ENCODE data around the gene ATG13. TPM values are rescaled to one million over a fixed set of nuclear protein-coding genes. Genes with fewer than 3 reads are reported as not detected.

Gene ATG13
- total RNA-seq, 2 experiments from 2014 or later = 70.4 to 72.1 TPM

DNA sequence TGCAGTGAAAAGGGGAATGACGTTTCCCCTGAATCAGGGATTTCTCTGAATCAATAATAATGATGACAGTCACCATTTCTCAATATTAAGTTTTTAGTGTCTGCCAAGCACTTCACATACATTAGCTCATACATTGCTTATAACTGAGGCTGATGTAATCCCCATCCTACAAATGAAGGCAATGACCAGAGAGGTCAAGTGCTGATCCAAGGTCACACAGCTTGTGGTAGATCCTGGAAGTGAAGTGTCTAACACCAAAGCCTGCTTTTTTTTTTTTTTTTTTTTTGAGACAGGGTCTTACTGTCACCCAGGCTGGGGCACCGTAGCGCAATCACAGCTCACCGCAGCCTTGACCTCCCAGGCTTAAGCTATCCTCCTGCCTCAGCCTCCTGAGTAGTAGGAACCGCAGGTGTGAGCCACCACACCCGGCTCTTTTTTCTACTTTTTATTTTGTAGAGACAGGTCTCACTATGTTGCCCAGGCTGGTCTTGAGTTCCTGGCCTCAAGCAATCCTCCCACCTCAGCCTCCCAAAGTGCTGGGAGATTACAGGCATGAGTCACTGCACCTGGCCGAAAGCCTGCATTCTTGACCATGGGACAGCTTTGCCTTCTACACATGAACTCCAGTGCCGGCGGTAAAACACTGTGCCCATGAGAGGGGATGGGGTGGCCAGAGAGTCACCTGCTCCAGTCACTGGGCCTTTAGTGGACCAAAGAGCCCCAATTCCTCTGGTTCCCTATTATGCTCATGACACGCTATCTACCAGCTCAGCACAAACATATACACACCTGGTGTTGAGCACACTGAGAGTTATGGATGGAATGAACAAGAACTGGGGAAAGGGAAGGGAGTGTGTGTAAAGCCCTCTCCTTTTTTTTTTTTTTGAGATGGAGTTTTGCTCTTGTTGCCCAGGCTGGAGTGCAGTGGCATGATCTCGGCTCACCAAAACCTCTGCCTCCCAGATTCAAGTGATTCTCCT is 65.7 kb downstream of the ATG13 start:
- ChIA-PET POLR2A (interaction anchor here (0.7 to 3.3 kb wide), 3 partner anchors 12 to 159 kb away, joined by 3 to 11 read pairs (median 8); partner anchors contain the start of genes ARHGAP1 and ZNF408), CTCF (interaction anchor here (0.6 kb wide), 1 partner anchor 84 kb away, joined by 3 read pairs; no protein-coding TSS in a partner anchor)
- Mint-ChIP-seq H3K36me3 (ENCODE audit: low read depth) (peaks cover 47% of the 10 kb centered on the region), H3K4me3 (no peak overlapping the region), H3K4me1 (peaks cover 2% of the 10 kb centered on the region), H3K27me3 (no peaks in the 10 kb centered on the region), H3K27ac (no peak overlapping the region), H3K9me3 (no peaks in the 10 kb centered on the region)
- DNase-seq = no peak

DNA sequence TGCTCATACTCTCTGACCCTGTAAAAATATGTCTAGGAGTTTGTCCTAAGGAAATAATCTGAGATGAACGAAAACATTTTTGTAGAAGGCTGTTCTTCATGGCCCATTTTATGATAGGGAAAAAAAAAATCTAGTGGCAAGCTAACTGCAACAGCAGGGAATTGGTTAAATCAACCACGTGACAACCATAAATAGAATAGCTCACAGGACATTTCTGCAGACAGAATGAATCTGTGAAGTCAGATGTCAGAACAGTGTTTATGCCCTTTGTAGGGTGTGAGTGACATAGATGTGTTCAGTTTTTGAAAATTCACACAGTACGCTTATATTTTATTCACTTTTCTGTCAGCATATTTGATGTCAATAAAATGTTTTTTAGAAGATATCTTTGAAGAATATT is 67.0 kb downstream of the ATG13 start:
- Mint-ChIP-seq H3K27ac (no peak overlapping the region), H3K9me3 (no peaks in the 10 kb centered on the region), H3K36me3 (ENCODE audit: low read depth) (peaks cover 42% of the 10 kb centered on the region), H3K4me3 (no peak overlapping the region), H3K4me1 (peaks cover 2% of the 10 kb centered on the region), H3K27me3 (no peaks in the 10 kb centered on the region)
- ChIA-PET CTCF (no interaction called here), POLR2A (interaction anchor here (2.2 kb wide), 1 partner anchor 17 kb away, joined by 8 read pairs; the partner anchor contains the start of genes ARHGAP1 and ZNF408)
- DNase-seq = no peak

DNA sequence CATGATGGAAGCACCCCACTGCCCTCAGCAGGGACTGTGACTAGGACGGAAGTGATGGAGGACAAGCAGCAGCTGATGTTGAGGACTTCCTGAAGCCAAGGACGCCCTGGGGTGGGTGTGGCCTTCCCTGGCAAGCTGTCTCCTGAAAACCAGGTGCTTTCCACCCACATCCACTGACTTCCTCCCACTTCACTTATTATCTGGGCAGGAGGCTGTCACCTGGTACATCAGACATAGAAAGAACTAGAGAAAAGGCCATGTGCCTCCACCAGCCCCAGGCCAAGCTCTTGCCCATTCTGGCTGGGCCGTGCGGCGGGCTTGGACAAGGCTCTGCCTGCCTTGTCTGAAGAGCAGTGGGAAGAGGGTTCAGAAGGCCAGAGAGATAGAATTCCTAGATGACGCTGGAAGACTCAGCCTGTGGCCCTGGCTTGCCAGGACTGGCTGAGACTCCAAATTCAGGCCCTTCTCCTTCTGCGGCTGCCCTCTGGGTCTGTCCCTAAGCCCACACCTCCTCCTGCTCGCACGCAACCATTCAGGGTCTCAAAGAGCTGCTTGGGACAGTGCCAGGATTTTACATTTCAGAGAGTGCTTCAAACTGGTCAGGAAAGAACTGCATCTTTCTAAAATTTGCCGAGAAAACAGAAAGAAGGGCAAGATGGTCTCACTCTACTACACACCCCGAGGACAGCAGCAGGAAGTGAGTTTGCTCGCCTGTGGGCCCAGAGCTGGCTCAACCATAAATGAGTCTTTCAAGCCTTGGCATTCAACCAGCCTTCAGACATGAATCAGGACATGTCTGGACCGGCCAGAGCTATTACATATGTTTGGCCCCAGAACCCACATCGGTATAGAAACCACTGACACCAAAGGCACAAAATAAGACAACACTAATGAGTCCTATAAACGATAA is 69.8 kb downstream of the ATG13 start:
- Mint-ChIP-seq H3K4me1 (peaks cover 6% of the 10 kb centered on the region), H3K36me3 (ENCODE audit: low read depth) (peaks cover 44% of the 10 kb centered on the region), H3K27me3 (no peaks in the 10 kb centered on the region), H3K4me3 (no peak overlapping the region), H3K27ac (peak overlapping the region; percentile 26), H3K9me3 (no peaks in the 10 kb centered on the region)
- CTCF ChIA-PET = no interaction called here
- DNase-seq = no peak
- POLR2A ChIA-PET = interaction anchor here (0.7 to 3.3 kb wide), 3 partner anchors 8 to 13 kb away, joined by 3 to 14 read pairs (median 7); partner anchors contain the start of genes ARHGAP1 and ZNF408

DNA sequence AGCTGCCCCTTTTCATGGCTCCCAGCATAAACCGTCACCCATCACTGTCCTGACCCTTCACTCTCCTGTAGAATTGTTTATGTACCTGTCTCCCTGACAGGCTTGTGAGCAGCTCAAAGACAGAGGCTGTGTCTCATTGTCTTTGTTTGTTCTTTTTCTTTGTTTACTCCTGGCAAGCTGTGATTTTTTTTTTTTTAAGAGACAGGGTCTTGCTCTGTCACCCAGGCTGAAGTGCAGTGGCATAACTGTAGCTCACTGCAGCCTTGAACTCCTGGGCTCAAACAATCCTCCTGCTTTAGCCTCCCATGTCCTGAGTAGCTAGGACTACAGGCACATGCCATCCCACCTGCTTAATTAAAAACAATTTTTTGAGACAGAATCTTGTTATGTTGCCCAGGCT is 73.3 kb downstream of the ATG13 start:
- Mint-ChIP-seq H3K9me3 (no peaks in the 10 kb centered on the region), H3K36me3 (ENCODE audit: low read depth) (peaks cover 52% of the 10 kb centered on the region), H3K27me3 (no peaks in the 10 kb centered on the region), H3K27ac (no peak overlapping the region), H3K4me1 (peaks cover 3% of the 10 kb centered on the region), H3K4me3 (no peak overlapping the region)
- ChIA-PET CTCF (no interaction called here), POLR2A (interaction anchor here (2.1 kb wide), 1 partner anchor 9 kb away, joined by 8 read pairs; the partner anchor contains the start of genes ARHGAP1 and ZNF408)
- no peak for DNase-seq

DNA sequence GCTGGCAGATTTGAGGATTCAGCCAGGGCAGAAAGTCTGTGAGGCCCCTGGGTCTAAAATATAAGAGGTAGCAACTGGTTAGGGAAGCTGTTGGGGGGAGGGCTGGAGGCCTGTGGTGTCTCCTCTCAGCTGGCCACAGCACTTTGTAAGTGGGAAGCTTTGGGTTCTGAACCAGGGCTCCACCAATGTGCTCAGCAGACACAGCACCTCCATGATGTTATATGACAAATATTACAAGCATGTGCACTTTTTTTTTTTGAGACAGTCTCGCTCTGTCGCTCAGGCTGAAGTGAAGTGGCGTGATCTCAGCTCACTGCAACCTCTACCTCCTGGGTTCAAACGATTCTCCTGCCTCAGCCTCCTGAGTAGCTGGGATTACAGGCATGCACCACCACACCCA is 75.1 kb downstream of the ATG13 start:
- ChIA-PET POLR2A (interaction anchor here (1.4 to 2.1 kb wide), 2 partner anchors 8 to 22 kb away, joined by 4 to 8 read pairs; partner anchors contain the start of genes ARHGAP1 and ZNF408), CTCF (interaction anchor here (0.7 to 1.0 kb wide), 2 partner anchors 11 to 23 kb away, joined by 4 read pairs; no protein-coding TSS in a partner anchor)
- H3K27ac Mint-ChIP-seq = no peak overlapping the region
- no peak overlapping the region for H3K4me3 Mint-ChIP-seq
- peaks cover 46% of the 10 kb centered on the region for H3K36me3 Mint-ChIP-seq (ENCODE audit: low read depth)
- H3K27me3 Mint-ChIP-seq = no peaks in the 10 kb centered on the region
- H3K9me3 Mint-ChIP-seq = no peaks in the 10 kb centered on the region
- H3K4me1 Mint-ChIP-seq = peaks cover 8% of the 10 kb centered on the region
- no peak for DNase-seq

DNA sequence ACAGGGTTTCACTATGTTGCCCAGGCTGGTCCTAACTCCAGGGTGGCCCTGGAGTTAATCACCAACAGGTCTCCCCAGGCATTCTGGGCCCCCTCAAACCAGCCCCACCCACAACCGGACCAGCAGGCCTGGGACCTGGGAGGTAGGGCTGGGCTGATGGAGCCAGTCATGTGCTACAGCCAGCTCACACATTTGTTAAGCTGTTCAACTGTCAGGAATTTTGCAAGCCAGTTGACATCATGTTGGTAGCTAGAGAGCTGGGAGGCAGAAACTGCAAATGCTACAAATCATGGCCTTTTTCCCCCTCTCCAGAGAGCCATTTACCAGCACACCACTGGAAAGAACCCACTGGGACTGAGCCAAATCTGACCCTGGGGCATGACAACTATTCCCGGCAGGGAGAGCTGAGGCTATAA is 76.3 kb downstream of the ATG13 start:
- Mint-ChIP-seq H3K27me3 (no peaks in the 10 kb centered on the region), H3K36me3 (ENCODE audit: low read depth) (peaks cover 44% of the 10 kb centered on the region), H3K4me1 (peaks cover 18% of the 10 kb centered on the region), H3K4me3 (no peak overlapping the region), H3K9me3 (no peaks in the 10 kb centered on the region), H3K27ac (no peak overlapping the region)
- CTCF ChIA-PET = no interaction called here
- POLR2A ChIA-PET = interaction anchor here (0.8 to 2.3 kb wide), 4 partner anchors 9 to 100 kb away, joined by 3 to 9 read pairs (median 4); partner anchors contain the start of gene AMBRA1
- no peak for DNase-seq

DNA sequence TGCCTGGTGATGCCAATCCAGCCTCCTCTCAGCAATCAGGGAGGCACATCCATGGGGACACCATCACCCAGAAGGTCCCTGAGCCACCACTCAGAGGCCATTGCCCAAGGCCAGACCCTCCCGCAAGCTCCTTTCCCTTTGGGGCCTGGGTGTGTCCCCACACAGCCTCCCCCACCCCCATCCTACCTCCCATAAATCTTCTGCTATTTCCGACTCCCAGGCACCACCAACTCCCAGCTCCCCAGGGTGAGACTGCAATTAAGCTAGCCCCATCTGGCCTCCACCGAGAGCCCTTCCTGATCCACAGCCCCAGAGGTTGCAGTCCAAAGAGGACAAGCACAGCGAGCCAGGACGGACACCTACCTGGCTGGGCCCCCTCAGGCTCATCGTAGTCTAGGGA is 76.7 kb downstream of the ATG13 start:
- POLR2A ChIA-PET = interaction anchor here (0.8 to 2.3 kb wide), 4 partner anchors 9 to 101 kb away, joined by 3 to 9 read pairs (median 4); partner anchors contain the start of gene AMBRA1
- H3K9me3 Mint-ChIP-seq = no peaks in the 10 kb centered on the region
- H3K27me3 Mint-ChIP-seq = no peaks in the 10 kb centered on the region
- H3K4me3 Mint-ChIP-seq = no peak overlapping the region
- DNase-seq = no peak
- peaks cover 46% of the 10 kb centered on the region for H3K36me3 Mint-ChIP-seq (ENCODE audit: low read depth)
- no peak overlapping the region for H3K27ac Mint-ChIP-seq
- CTCF ChIA-PET = no interaction called here
- H3K4me1 Mint-ChIP-seq = peaks cover 22% of the 10 kb centered on the region

DNA sequence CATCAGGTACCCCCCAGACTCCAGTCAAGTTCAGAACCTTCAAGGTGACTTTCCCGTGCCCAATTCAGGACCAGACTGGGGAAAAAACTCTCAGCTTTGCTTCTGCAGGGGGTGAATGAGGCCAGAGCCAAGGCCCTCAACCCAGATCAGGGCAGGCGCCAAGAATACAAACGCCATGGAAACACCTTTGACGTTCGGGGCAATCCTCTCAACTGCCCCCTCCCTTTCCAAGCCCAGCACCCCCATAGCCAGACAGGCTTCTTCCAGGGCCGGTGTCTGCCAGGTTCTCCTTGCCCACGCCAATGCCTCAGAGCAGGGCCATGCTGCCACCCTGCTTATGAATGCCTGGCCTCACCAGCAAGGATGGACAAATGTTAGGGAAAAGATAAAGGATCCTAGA is 77.3 kb downstream of the ATG13 start:
- no peak for DNase-seq
- Mint-ChIP-seq H3K9me3 (no peaks in the 10 kb centered on the region), H3K36me3 (ENCODE audit: low read depth) (peaks cover 46% of the 10 kb centered on the region), H3K4me3 (no peak overlapping the region), H3K4me1 (peaks cover 25% of the 10 kb centered on the region), H3K27me3 (no peaks in the 10 kb centered on the region), H3K27ac (no peak overlapping the region)
- POLR2A ChIA-PET = interaction anchor here (0.8 to 2.3 kb wide), 2 partner anchors 19 to 23 kb away, joined by 4 to 9 read pairs; no protein-coding TSS in a partner anchor
- CTCF ChIA-PET = no interaction called here

DNA sequence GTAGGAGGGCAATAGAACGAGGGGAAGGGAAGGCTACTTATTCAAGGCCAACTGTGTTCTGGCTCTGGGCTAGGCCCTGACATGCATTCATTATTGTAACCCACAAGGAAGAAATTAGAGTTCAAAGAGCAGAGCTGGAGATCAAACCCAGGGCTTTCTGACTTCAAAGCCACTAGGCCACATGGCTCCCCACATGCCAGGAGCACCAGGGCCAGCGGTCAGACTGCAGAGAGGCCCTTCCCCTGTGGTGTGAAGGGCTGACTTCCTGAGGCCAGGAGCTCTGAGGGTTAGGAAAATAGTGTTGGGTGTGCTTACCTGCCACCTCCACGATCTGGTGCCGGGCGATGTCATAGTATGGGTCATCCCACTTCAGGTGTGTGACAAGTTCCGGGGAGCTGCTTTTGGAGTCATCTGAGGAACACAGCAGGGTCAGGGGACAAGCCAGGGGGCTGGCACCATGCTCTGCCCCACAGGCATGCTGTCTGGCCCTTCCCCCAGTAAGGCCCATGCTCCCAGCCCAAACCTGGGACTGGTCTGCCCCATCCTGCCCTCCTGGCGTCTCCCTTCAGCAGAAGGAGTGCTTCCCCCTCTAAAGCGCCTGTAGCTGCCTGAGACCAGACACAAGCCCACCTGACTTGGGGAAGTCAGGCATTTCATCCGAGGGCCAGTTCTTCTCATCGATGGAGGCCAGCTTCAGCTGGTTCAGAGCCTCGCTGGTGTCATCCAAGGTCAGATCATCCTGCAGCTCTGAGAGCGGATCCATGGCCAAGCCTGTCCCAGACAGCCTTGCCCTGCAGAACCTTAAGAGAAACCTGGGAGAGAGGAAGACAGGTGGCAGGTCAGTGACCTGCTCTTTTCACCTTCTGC is 78.2 kb downstream of the ATG13 start:
- Mint-ChIP-seq H3K36me3 (ENCODE audit: low read depth) (peaks cover 49% of the 10 kb centered on the region), H3K27ac (no peak overlapping the region), H3K4me3 (no peak overlapping the region), H3K27me3 (no peaks in the 10 kb centered on the region), H3K4me1 (peaks cover 28% of the 10 kb centered on the region), H3K9me3 (no peaks in the 10 kb centered on the region)
- POLR2A ChIA-PET = interaction anchor here (0.9 to 2.3 kb wide), 3 partner anchors 10 to 77 kb away, joined by 3 to 9 read pairs (median 4); no protein-coding TSS in a partner anchor
- CTCF ChIA-PET = interaction anchor here (0.6 to 8.6 kb wide), 2 partner anchors 25 to 52 kb away, joined by 3 to 49 read pairs; no protein-coding TSS in a partner anchor
- no peak for DNase-seq

DNA sequence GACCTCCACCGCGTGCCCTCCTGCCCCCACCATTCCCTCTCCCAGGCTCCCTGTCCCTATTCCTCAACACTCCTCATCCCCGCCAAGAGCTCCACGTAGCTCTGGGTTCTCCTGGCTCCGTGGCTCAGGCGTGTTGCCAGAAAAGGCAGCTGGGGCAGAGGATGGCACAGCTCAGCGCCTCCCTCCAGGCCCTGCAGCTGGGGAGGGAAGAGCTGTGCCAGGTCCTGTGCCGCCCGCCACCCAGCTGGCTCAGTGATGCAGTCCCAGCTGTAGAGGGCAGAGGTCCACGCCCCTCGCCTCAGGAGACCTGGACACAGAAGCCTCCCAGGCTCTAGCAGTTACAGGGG is 78.8 kb downstream of the ATG13 start:
- no peak for DNase-seq
- H3K27ac Mint-ChIP-seq = no peak overlapping the region
- ChIA-PET POLR2A (interaction anchor here (0.9 to 1.1 kb wide), 3 partner anchors 11 to 77 kb away, joined by 3 to 4 read pairs (median 3); no protein-coding TSS in a partner anchor), CTCF (interaction anchor here (0.6 to 8.6 kb wide), 2 partner anchors 25 to 51 kb away, joined by 3 to 49 read pairs; no protein-coding TSS in a partner anchor)
- no peak overlapping the region for H3K4me3 Mint-ChIP-seq
- peaks cover 29% of the 10 kb centered on the region for H3K4me1 Mint-ChIP-seq
- H3K36me3 Mint-ChIP-seq (ENCODE audit: low read depth) = peaks cover 48% of the 10 kb centered on the region
- H3K27me3 Mint-ChIP-seq = no peaks in the 10 kb centered on the region
- no peaks in the 10 kb centered on the region for H3K9me3 Mint-ChIP-seq

DNA sequence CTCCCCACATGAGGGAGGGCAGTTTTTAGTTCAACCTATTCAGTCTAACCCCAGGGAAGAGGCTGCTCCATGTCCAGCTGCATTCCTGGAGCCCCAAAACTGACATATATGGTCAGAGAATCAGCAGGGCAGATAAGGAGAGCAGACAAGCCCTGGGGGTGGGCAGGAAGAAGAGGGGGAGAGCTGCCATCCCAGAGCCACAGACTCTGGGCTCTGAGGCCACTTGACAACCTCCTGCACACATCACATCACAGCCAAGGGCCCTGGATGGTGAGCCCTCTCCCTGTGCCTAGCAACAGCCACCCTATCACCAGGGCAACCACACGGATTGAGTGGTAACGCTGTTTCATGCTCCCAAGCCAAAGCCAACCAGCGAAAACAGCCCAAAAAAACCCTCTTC is 80.0 kb downstream of the ATG13 start:
- no peak overlapping the region for H3K4me3 Mint-ChIP-seq
- DNase-seq = no peak
- no peaks in the 10 kb centered on the region for H3K27me3 Mint-ChIP-seq

More for the DNA sequence above, 80.0 kb downstream of the ATG13 start:
- CTCF ChIA-PET = interaction anchor here (8.6 kb wide), 1 partner anchor 26 kb away, joined by 49 read pairs; no protein-coding TSS in a partner anchor
- no peaks in the 10 kb centered on the region for H3K9me3 Mint-ChIP-seq
- H3K27ac Mint-ChIP-seq = peak overlapping the region; percentile 41
- H3K36me3 Mint-ChIP-seq (ENCODE audit: low read depth) = peaks cover 54% of the 10 kb centered on the region
- POLR2A ChIA-PET = interaction anchor here (1.0 to 6.4 kb wide), 5 partner anchors 10 to 518 kb away, joined by 3 to 124 read pairs (median 4); partner anchors contain the start of gene DDB2
- peaks cover 39% of the 10 kb centered on the region for H3K4me1 Mint-ChIP-seq

Measured in activated CD4-positive, alpha-beta memory T cell treated with anti-CD3 and anti-CD28 coated beads, Interleukin-2, amount 10 ng/mL, durations not matched to agents 7 days and 5 days (primary cell).